Mammary epithelial cell (primary cell): ENCODE measurements around the gene VEGFD.

Source experiments
- CTCF ChIP-seq, 2 donors: IDR thresholded peaks in 1 of 2; conservative IDR thresholded peaks in 1 of 2; 2 replicates each; pipeline ENCODE4 v1.5.1; 2011 to 2012; ENCODE audit warnings: inconsistent platforms in 2 of 2, low read length in 2 of 2, mild to moderate bottlenecking in 2 of 2, control low read depth in 1 of 2, low read depth in 1 of 2; ENCODE audit not compliant: insufficient read depth in 1 of 2; ENCODE audit errors: extremely low read depth in 1 of 2
- EZH2 ChIP-seq: IDR thresholded peaks from 2 replicates; pipeline ENCODE4 v1.6.1; 2012; ENCODE audit warnings: low read length, inconsistent platforms, borderline replicate concordance

GRCh38 chrX:15358533-15358932 is 25.7 kb downstream of the VEGFD start:
- TF ChIP-seq CTCF (conservative IDR thresholded peaks at IDR 0.05 in 1 of 2, IDR thresholded peaks at IDR 0.05 in 1 of 2; ENCODE audit: extremely low read depth in 1 of 2, insufficient read depth in 1 of 2, low read depth in 1 of 2, low read length in 2 of 2) (no peak), EZH2 (no peak)
